ENCODE results near the gene ADD2. TPM values are rescaled to one million over a fixed set of nuclear protein-coding genes. Genes with fewer than 3 reads are reported as not detected.

ADD2 gene
- total RNA-seq, 1 donor from 2014 or later: 0.15 TPM

- Mint-ChIP-seq H3K4me3 (ENCODE audit: unreplicated experiment) (no peak overlapping the region), H3K9me3 (ENCODE audit: low read depth) (no peaks in the 10 kb centered on the region), H3K27me3 (ENCODE audit: low read depth) (peaks cover 77% of the 10 kb centered on the region), H3K27ac (ENCODE audit: unreplicated experiment) (no peak overlapping the region), H3K36me3 (ENCODE audit: low read depth) (peaks cover 2% of the 10 kb centered on the region), H3K4me1 (ENCODE audit: low read depth) (peaks cover 7% of the 10 kb centered on the region)
- DNase-seq (ENCODE audit: low spot score): no peak
- TF ChIP-seq CTCF (IDR thresholded peaks at IDR 0.05): no peak
These were observed 3.4 kb upstream of the ADD2 start for GRCh38 chr2:70771446-70771845.

GRCh38 chr2:70769450-70769849 lies 1.4 kb upstream of the ADD2 start:
- H3K36me3 Mint-ChIP-seq (ENCODE audit: low read depth): peaks cover 2% of the 10 kb centered on the region
- H3K4me3 Mint-ChIP-seq (ENCODE audit: unreplicated experiment): no peak overlapping the region
- peaks cover 8% of the 10 kb centered on the region for H3K4me1 Mint-ChIP-seq (ENCODE audit: low read depth)
- H3K9me3 Mint-ChIP-seq (ENCODE audit: low read depth): no peaks in the 10 kb centered on the region
- H3K27me3 Mint-ChIP-seq (ENCODE audit: low read depth): peaks cover 75% of the 10 kb centered on the region
- no peak overlapping the region for H3K27ac Mint-ChIP-seq (ENCODE audit: unreplicated experiment)
- DNase-seq (ENCODE audit: low spot score): no peak
- TF ChIP-seq CTCF (IDR thresholded peaks at IDR 0.05): no peak

- Mint-ChIP-seq H3K27me3 (ENCODE audit: low read depth) (peaks cover 72% of the 10 kb centered on the region), H3K9me3 (ENCODE audit: low read depth) (no peaks in the 10 kb centered on the region), H3K4me1 (ENCODE audit: low read depth) (peaks cover 8% of the 10 kb centered on the region), H3K4me3 (ENCODE audit: unreplicated experiment) (peak overlapping the region; percentile 43), H3K36me3 (ENCODE audit: low read depth) (peaks cover under 1% of the 10 kb centered on the region), H3K27ac (ENCODE audit: unreplicated experiment) (no peak overlapping the region)
- no peak for TF ChIP-seq CTCF (IDR thresholded peaks at IDR 0.05)
- DNase-seq (ENCODE audit: low spot score): no peak
These were observed 638 bp upstream of the ADD2 start for GRCh38 chr2:70768590-70769085.

- Mint-ChIP-seq H3K4me3 (ENCODE audit: unreplicated experiment) (no peak overlapping the region), H3K27me3 (ENCODE audit: low read depth) (peaks cover 62% of the 10 kb centered on the region), H3K4me1 (ENCODE audit: low read depth) (peaks cover 8% of the 10 kb centered on the region), H3K36me3 (ENCODE audit: low read depth) (no peaks in the 10 kb centered on the region), H3K9me3 (ENCODE audit: low read depth) (no peaks in the 10 kb centered on the region), H3K27ac (ENCODE audit: unreplicated experiment) (no peak overlapping the region)
- no peak for TF ChIP-seq CTCF (IDR thresholded peaks at IDR 0.05)
- no peak for DNase-seq (ENCODE audit: low spot score)
These were observed 811 bp downstream of the ADD2 start for GRCh38 chr2:70767079-70767698.

GRCh38 chr2:70766357-70767078 lies 1.5 kb downstream of the ADD2 start:
- no peak for TF ChIP-seq CTCF (IDR thresholded peaks at IDR 0.05)
- no peaks in the 10 kb centered on the region for H3K9me3 Mint-ChIP-seq (ENCODE audit: low read depth)
- no peak overlapping the region for H3K4me3 Mint-ChIP-seq (ENCODE audit: unreplicated experiment)
- no peak for DNase-seq (ENCODE audit: low spot score)
- H3K4me1 Mint-ChIP-seq (ENCODE audit: low read depth): peaks cover 8% of the 10 kb centered on the region
- H3K27me3 Mint-ChIP-seq (ENCODE audit: low read depth): peaks cover 60% of the 10 kb centered on the region
- H3K27ac Mint-ChIP-seq (ENCODE audit: unreplicated experiment): no peak overlapping the region
- no peaks in the 10 kb centered on the region for H3K36me3 Mint-ChIP-seq (ENCODE audit: low read depth)

All from chondrocyte (in vitro differentiated cells).